ENCODE results near the gene SMARCA2. TPM values are rescaled to one million over a fixed set of nuclear protein-coding genes. Genes with fewer than 3 reads are reported as not detected.

The SMARCA2 gene
- total RNA-seq, 2 experiments from 2014 or later: 264 to 274 TPM

GRCh38 chr9:2210201-2210600 is 195.1 kb downstream of the SMARCA2 start:
- Mint-ChIP-seq H3K36me3 (ENCODE audit: low read depth) (no peaks in the 10 kb centered on the region), H3K4me1 (no peaks in the 10 kb centered on the region), H3K4me3 (no peak overlapping the region), H3K9me3 (no peaks in the 10 kb centered on the region), H3K27ac (no peak overlapping the region), H3K27me3 (no peaks in the 10 kb centered on the region)
- ChIA-PET POLR2A (no interaction called here), CTCF (interaction anchor here (0.8 kb wide), 1 partner anchor 11 kb away, joined by 3 read pairs; no protein-coding TSS in a partner anchor)
- no peak for DNase-seq

DNA sequence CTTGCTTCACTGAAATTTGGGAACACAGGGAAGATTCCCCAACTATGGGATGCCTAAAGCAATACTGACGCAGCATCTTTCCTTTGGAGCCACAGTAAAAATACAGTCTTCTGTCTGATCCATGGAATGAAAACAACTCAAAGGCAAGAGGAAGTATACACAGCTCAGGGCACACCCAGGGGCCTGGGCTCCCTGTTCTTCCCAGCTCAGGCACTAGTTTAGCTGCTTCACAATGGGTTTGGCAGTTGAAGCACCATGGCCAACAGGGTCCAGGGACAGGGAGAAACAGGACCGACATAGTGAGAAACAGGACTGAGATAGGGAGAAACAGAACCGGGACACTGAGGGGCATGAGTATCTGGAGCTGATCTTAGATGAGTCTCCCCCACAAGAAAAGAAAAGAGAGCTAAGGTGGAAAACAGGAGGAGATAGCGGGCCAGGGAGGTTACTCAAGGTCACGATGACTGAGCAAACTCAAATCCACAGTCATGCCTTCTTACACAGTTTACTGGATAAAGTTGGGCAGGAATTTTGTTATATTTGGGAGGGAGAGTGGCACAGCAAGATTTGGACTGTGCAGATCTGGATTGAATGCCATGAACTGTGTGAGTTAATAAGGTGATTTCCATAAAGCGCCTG is 198.8 kb downstream of the SMARCA2 start:
- no peak for DNase-seq
- H3K36me3 Mint-ChIP-seq (ENCODE audit: low read depth): no peaks in the 10 kb centered on the region
- no peak overlapping the region for H3K4me3 Mint-ChIP-seq
- CTCF ChIA-PET: no interaction called here
- H3K9me3 Mint-ChIP-seq: no peaks in the 10 kb centered on the region
- H3K4me1 Mint-ChIP-seq: no peaks in the 10 kb centered on the region
- no peak overlapping the region for H3K27ac Mint-ChIP-seq
- H3K27me3 Mint-ChIP-seq: no peaks in the 10 kb centered on the region
- POLR2A ChIA-PET: no interaction called here

DNA sequence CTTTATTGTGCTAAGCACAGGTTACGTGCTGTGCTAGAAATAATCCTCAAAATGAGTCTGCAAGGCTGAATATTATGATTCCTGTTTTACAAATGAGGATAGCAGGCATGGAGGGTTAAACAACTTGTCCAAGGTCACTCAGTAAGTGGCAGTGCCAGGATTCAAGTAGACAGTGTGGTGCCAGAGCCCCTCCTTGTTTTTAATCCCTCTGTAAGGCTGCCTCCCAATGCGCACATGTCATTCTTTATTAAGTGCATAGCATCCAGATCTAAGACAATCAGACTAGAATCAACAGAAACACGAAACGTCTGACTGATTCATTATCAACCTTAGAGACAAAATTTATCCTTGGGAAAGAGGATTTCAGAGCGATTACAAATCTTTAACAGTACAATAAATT is 199.6 kb downstream of the SMARCA2 start:
- no peak overlapping the region for H3K27ac Mint-ChIP-seq
- H3K4me3 Mint-ChIP-seq: no peak overlapping the region
- POLR2A ChIA-PET: no interaction called here
- H3K4me1 Mint-ChIP-seq: no peaks in the 10 kb centered on the region
- CTCF ChIA-PET: no interaction called here
- no peaks in the 10 kb centered on the region for H3K27me3 Mint-ChIP-seq
- H3K36me3 Mint-ChIP-seq (ENCODE audit: low read depth): no peaks in the 10 kb centered on the region
- no peak for DNase-seq
- no peaks in the 10 kb centered on the region for H3K9me3 Mint-ChIP-seq

DNA sequence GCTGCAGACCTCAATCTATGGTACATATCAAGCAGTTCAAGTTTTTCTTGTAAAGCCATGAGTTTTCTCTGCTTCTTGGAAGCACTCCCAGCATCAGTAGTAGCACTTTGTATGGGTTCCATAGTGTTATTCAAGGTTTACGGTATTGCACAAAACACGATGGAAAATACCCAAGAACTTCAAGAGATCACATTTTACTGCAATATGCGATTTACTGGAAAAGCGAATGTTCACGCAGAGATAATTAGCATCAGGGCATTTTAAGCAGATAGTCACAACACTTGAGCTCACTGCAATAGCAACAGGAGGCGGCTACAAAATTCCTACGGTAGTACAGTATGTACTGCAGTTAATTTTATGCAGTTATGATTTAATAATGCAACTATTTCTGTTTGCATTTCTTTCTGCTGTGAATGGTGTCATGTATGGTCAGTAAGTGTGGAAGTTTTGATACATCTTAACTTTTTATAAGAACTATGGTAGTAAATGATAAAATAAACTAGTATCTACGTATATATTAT is 200.8 kb downstream of the SMARCA2 start:
- no peak for DNase-seq
- no peaks in the 10 kb centered on the region for H3K36me3 Mint-ChIP-seq (ENCODE audit: low read depth)
- H3K9me3 Mint-ChIP-seq: no peaks in the 10 kb centered on the region
- ChIA-PET POLR2A (no interaction called here), CTCF (no interaction called here)
- no peaks in the 10 kb centered on the region for H3K4me1 Mint-ChIP-seq
- H3K27ac Mint-ChIP-seq: no peak overlapping the region
- no peak overlapping the region for H3K4me3 Mint-ChIP-seq
- H3K27me3 Mint-ChIP-seq: no peaks in the 10 kb centered on the region

- no peak overlapping the region for H3K27ac Mint-ChIP-seq
- no peaks in the 10 kb centered on the region for H3K27me3 Mint-ChIP-seq
- H3K9me3 Mint-ChIP-seq: no peaks in the 10 kb centered on the region
- no peaks in the 10 kb centered on the region for H3K36me3 Mint-ChIP-seq (ENCODE audit: low read depth)
- ChIA-PET CTCF (no interaction called here), POLR2A (no interaction called here)
- no peaks in the 10 kb centered on the region for H3K4me1 Mint-ChIP-seq
- no peak overlapping the region for H3K4me3 Mint-ChIP-seq
- no peak for DNase-seq
These were observed 201.4 kb downstream of the SMARCA2 start for GRCh38 chr9:2216591-2216990.

GRCh38 chr9:2217540-2217939 is 202.4 kb downstream of the SMARCA2 start:
- DNase-seq: no peak
- POLR2A ChIA-PET: no interaction called here
- Mint-ChIP-seq H3K36me3 (ENCODE audit: low read depth) (no peaks in the 10 kb centered on the region), H3K27me3 (no peaks in the 10 kb centered on the region), H3K4me1 (no peaks in the 10 kb centered on the region), H3K9me3 (peaks cover under 1% of the 10 kb centered on the region), H3K27ac (no peak overlapping the region), H3K4me3 (no peak overlapping the region)
- CTCF ChIA-PET: no interaction called here

- Mint-ChIP-seq H3K27ac (no peak overlapping the region), H3K9me3 (peaks cover 2% of the 10 kb centered on the region), H3K27me3 (no peaks in the 10 kb centered on the region), H3K36me3 (ENCODE audit: low read depth) (no peaks in the 10 kb centered on the region), H3K4me1 (no peaks in the 10 kb centered on the region), H3K4me3 (no peak overlapping the region)
- DNase-seq: no peak
- CTCF ChIA-PET: interaction anchor here (0.6 kb wide), 1 partner anchor 329 kb away, joined by 3 read pairs; no protein-coding TSS in a partner anchor
- POLR2A ChIA-PET: no interaction called here
These were observed 204.9 kb downstream of the SMARCA2 start for GRCh38 chr9:2220036-2220435.

- no peak overlapping the region for H3K27ac Mint-ChIP-seq
- CTCF ChIA-PET: interaction anchor here (0.8 kb wide), 1 partner anchor 8 kb away, joined by 3 read pairs; no protein-coding TSS in a partner anchor
- POLR2A ChIA-PET: no interaction called here
- no peak overlapping the region for H3K4me3 Mint-ChIP-seq
- no peak for DNase-seq
- H3K4me1 Mint-ChIP-seq: no peaks in the 10 kb centered on the region
- H3K9me3 Mint-ChIP-seq: peaks cover 2% of the 10 kb centered on the region
- H3K27me3 Mint-ChIP-seq: no peaks in the 10 kb centered on the region
- no peaks in the 10 kb centered on the region for H3K36me3 Mint-ChIP-seq (ENCODE audit: low read depth)
These were observed 212.2 kb downstream of the SMARCA2 start for GRCh38 chr9:2227144-2227867.

- H3K27ac Mint-ChIP-seq: no peak overlapping the region
- H3K4me3 Mint-ChIP-seq: no peak overlapping the region
- H3K27me3 Mint-ChIP-seq: peaks cover 2% of the 10 kb centered on the region
- H3K9me3 Mint-ChIP-seq: no peaks in the 10 kb centered on the region
- no peaks in the 10 kb centered on the region for H3K4me1 Mint-ChIP-seq
- POLR2A ChIA-PET: no interaction called here
- CTCF ChIA-PET: no interaction called here
- no peaks in the 10 kb centered on the region for H3K36me3 Mint-ChIP-seq (ENCODE audit: low read depth)
- peak; percentile 10 for DNase-seq
These were observed 213.0 kb downstream of the SMARCA2 start for GRCh38 chr9:2228132-2228531.

DNA sequence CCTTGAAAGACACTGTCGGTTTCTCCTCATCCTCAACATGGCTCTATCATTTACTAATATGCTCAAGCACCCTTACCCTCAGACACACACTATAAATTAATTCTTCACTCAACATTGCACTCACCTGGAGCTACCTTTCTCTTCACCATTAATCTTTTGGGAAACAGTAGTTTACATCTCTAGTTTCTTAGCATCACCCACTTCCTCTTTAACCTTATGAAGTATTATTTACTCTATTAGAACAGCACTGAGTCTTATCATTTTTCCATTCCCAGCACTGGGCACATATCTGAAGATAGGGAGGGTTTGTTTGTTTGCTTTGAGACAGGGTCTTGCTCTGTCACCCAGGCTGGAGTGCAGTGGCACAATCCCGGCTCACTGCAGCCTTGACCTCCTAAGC is 213.5 kb downstream of the SMARCA2 start:
- H3K4me3 Mint-ChIP-seq: no peak overlapping the region
- no peaks in the 10 kb centered on the region for H3K4me1 Mint-ChIP-seq
- DNase-seq: no peak
- ChIA-PET CTCF (no interaction called here), POLR2A (no interaction called here)
- H3K27me3 Mint-ChIP-seq: peaks cover 5% of the 10 kb centered on the region
- H3K36me3 Mint-ChIP-seq (ENCODE audit: low read depth): no peaks in the 10 kb centered on the region
- no peaks in the 10 kb centered on the region for H3K9me3 Mint-ChIP-seq
- no peak overlapping the region for H3K27ac Mint-ChIP-seq

DNA sequence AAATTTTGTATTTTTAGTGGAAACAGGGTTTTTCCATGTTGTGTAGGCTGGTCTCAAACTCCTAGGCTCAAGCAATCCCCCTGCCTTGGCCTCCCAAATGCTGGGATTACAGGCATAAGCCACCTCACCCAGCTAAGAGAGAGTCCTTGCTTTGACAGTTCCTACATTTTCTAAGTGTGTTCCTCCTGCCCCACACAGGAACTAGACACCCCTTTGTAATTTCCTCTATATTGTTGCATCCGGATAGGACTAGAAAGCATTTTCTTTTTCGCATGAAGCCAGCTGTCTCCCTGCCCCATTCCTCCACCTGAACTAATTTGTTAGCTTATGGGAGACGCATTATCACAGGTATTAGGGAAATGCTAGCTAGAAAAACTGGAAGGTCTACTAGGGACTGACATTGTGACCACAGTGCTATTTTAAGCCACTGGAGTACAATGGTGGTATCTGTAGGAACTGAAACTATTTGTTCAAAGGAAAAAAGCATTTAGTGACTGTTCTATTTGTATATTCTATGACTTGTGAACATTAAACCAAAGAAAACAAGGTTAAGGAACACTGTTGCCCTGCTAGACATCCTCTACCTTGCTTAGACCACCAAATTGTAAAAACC is 214.1 kb downstream of the SMARCA2 start:
- no peak for DNase-seq
- Mint-ChIP-seq H3K4me3 (no peak overlapping the region), H3K27me3 (peaks cover 5% of the 10 kb centered on the region), H3K27ac (no peak overlapping the region), H3K36me3 (ENCODE audit: low read depth) (no peaks in the 10 kb centered on the region), H3K4me1 (no peaks in the 10 kb centered on the region), H3K9me3 (no peaks in the 10 kb centered on the region)
- CTCF ChIA-PET: interaction anchor here (0.6 kb wide), 1 partner anchor 596 kb away, joined by 7 read pairs; no protein-coding TSS in a partner anchor
- POLR2A ChIA-PET: no interaction called here

DNA sequence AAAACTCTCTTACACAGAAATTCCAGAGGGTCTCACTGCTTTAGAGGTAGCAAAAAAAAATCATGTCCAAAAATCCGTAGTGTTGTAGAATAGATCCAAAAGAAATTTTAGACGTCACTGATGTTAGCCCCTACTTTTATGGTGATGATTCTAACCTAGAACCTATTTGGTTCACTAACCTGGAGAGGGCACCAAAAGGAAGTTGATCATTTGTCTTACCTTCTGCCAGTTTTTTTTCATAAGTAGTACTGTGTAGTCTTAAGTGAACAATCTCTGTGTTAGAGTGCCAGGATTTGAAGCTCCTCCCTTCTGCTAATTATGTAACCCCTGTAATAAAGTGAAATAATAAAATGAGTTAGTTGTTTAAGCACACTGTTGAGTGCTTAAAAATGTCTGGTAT is 215.2 kb downstream of the SMARCA2 start:
- no peaks in the 10 kb centered on the region for H3K36me3 Mint-ChIP-seq (ENCODE audit: low read depth)
- no peak overlapping the region for H3K4me3 Mint-ChIP-seq
- no peaks in the 10 kb centered on the region for H3K4me1 Mint-ChIP-seq
- ChIA-PET CTCF (no interaction called here), POLR2A (no interaction called here)
- H3K9me3 Mint-ChIP-seq: no peaks in the 10 kb centered on the region
- no peak overlapping the region for H3K27ac Mint-ChIP-seq
- DNase-seq: no peak
- peaks cover 5% of the 10 kb centered on the region for H3K27me3 Mint-ChIP-seq

DNA sequence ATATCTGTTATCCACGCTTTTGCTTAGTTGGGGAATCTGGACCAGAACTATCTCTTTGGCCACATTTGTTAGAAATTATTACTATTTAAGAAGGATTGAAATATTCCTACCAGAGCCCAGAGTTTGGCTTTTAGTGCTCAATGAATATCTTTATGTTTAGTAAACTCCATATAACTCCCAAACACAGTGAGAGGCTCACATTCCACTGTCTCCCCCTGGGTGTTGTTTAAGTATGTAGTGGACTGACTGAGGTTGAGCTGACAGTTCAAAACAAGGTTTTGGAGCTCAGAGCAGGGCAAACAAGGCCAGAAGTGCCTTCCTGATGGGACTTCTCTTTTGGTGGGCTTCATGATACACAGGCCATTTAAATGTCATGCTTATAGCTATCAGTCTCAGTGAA is 216.0 kb downstream of the SMARCA2 start:
- ChIA-PET POLR2A (no interaction called here), CTCF (no interaction called here)
- Mint-ChIP-seq H3K27me3 (peaks cover 5% of the 10 kb centered on the region), H3K27ac (no peak overlapping the region), H3K4me3 (no peak overlapping the region), H3K36me3 (ENCODE audit: low read depth) (no peaks in the 10 kb centered on the region), H3K4me1 (no peaks in the 10 kb centered on the region), H3K9me3 (no peaks in the 10 kb centered on the region)
- no peak for DNase-seq

Data from activated CD4-positive, alpha-beta T cell treated with anti-CD3 and anti-CD28 coated beads, Interleukin-2, amount 10 ng/mL, durations not matched to agents 7 days and 5 days (primary cell).